Measurements from ENCODE around the gene KHDC1L.

Gene KHDC1L

DNA sequence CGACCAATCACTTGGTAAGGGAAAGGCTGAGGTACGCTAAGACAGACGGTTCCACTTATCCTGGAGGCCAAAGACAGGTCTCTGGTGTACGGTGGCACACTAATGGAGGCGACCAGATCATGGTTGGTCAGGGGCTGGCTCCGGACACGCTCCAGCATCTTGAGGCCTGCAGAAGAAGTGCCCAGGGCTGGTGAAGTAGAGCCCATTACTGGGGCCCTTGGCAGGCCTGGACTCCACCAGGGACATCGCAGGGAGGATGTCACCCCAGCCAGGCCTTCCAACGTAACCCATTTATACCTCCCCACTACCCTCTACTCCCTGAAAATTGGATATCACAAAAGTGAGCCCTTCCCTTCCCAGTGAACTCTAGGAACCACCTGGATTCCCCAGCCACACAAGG lies 16.2 kb downstream of the KHDC1L start:
- WGBS (ENCODE audit: insufficient coverage) = 95% methylated on average over 8 of the region's 9 CpGs
- no peaks in the 10 kb centered on the region for H3K27me3 ChIP-seq (replicated peaks in 2 of 5; ENCODE audit: control insufficient read depth in 4 of 5, insufficient read depth in 5 of 5, low read length in 4 of 5)
- no peaks in the 10 kb centered on the region for H3K36me3 ChIP-seq (ENCODE audit: control insufficient read depth in 4 of 4, insufficient read depth in 4 of 4, low read length in 3 of 4)
- POLR2A ChIA-PET = no interaction called here
- H3K4me1 ChIP-seq (ENCODE audit: control extremely low read depth in 1 of 4, control insufficient read depth in 4 of 4, insufficient read depth in 4 of 4, low read length in 3 of 4) = no peaks in the 10 kb centered on the region
- peaks cover 0 to 1% (median 0%) of the 10 kb centered on the region in 5 experiments for H3K9me3 ChIP-seq (ENCODE audit: control extremely low read depth in 1 of 5, control insufficient read depth in 4 of 5, insufficient read depth in 2 of 5, low read depth in 1 of 5, low read length in 4 of 5)
- CTCF ChIA-PET = no interaction called here
- no peak overlapping the region for H3K27ac ChIP-seq (ENCODE audit: insufficient read depth in 1 of 2, low read depth in 1 of 2, low read length in 2 of 2, poor library complexity in 1 of 2, severe bottlenecking in 2 of 2)
- DNase-seq = no peak
- no peak overlapping the region for H3K4me3 ChIP-seq (ENCODE audit: control insufficient read depth in 1 of 7, extremely low read depth in 1 of 7, insufficient read depth in 4 of 7, low read depth in 2 of 7, low read length in 6 of 7)

GRCh38 chr6:73207221-73207837 lies 18.0 kb downstream of the KHDC1L start:
- ChIA-PET POLR2A (no interaction called here), CTCF (no interaction called here)
- H3K36me3 ChIP-seq (ENCODE audit: control insufficient read depth in 4 of 4, insufficient read depth in 4 of 4, low read length in 3 of 4) = no peaks in the 10 kb centered on the region
- peaks cover 0 to 1% (median 0%) of the 10 kb centered on the region in 5 experiments for H3K9me3 ChIP-seq (ENCODE audit: control extremely low read depth in 1 of 5, control insufficient read depth in 4 of 5, insufficient read depth in 2 of 5, low read depth in 1 of 5, low read length in 4 of 5)
- no peaks in the 10 kb centered on the region for H3K27me3 ChIP-seq (replicated peaks in 2 of 5; ENCODE audit: control insufficient read depth in 4 of 5, insufficient read depth in 5 of 5, low read length in 4 of 5)
- H3K4me3 ChIP-seq (ENCODE audit: control insufficient read depth in 1 of 7, extremely low read depth in 1 of 7, insufficient read depth in 4 of 7, low read depth in 2 of 7, low read length in 6 of 7) = no peak overlapping the region
- H3K4me1 ChIP-seq (ENCODE audit: control extremely low read depth in 1 of 4, control insufficient read depth in 4 of 4, insufficient read depth in 4 of 4, low read length in 3 of 4) = no peaks in the 10 kb centered on the region
- 94% methylated on average over 2 of the region's 3 CpGs for WGBS (ENCODE audit: insufficient coverage)
- DNase-seq = no peak
- H3K27ac ChIP-seq (ENCODE audit: insufficient read depth in 1 of 2, low read depth in 1 of 2, low read length in 2 of 2, poor library complexity in 1 of 2, severe bottlenecking in 2 of 2) = no peak overlapping the region

DNA sequence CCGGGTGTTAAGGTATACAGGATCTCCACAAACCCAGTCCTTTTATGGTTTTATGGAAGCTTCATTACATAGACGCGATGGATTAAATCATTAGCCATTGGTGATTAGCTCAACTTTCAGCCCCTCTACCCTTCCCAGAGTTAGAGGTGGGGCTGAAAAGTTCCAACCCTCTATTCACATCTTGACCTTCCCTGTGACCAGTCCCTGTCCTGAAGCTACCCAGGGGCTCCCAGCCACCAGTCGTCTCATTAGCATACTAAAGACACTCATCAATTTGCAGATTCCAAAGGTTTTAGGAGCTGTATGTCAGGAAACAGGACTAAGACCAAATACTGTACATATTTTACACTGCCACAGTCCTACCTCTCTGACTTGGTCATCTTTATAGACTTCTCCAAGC lies 21.0 kb downstream of the KHDC1L start:
- POLR2A ChIA-PET = no interaction called here
- DNase-seq = no peak
- CTCF ChIA-PET = interaction anchor here (1.3 kb wide), 1 partner anchor 10 kb away, joined by 3 read pairs; no protein-coding TSS in a partner anchor
- no peak overlapping the region for H3K4me3 ChIP-seq (ENCODE audit: control insufficient read depth in 1 of 7, extremely low read depth in 1 of 7, insufficient read depth in 4 of 7, low read depth in 2 of 7, low read length in 6 of 7)
- H3K4me1 ChIP-seq (ENCODE audit: control extremely low read depth in 1 of 4, control insufficient read depth in 4 of 4, insufficient read depth in 4 of 4, low read length in 3 of 4) = no peaks in the 10 kb centered on the region
- 92% methylated on average over 2 of the region's 4 CpGs for WGBS (ENCODE audit: insufficient coverage)
- no peaks in the 10 kb centered on the region for H3K27me3 ChIP-seq (replicated peaks in 2 of 5; ENCODE audit: control insufficient read depth in 4 of 5, insufficient read depth in 5 of 5, low read length in 4 of 5)
- H3K36me3 ChIP-seq (ENCODE audit: control insufficient read depth in 4 of 4, insufficient read depth in 4 of 4, low read length in 3 of 4) = no peaks in the 10 kb centered on the region
- H3K27ac ChIP-seq (ENCODE audit: insufficient read depth in 1 of 2, low read depth in 1 of 2, low read length in 2 of 2, poor library complexity in 1 of 2, severe bottlenecking in 2 of 2) = no peak overlapping the region
- peaks cover 0 to 1% (median 0%) of the 10 kb centered on the region in 5 experiments for H3K9me3 ChIP-seq (ENCODE audit: control extremely low read depth in 1 of 5, control insufficient read depth in 4 of 5, insufficient read depth in 2 of 5, low read depth in 1 of 5, low read length in 4 of 5)

DNA sequence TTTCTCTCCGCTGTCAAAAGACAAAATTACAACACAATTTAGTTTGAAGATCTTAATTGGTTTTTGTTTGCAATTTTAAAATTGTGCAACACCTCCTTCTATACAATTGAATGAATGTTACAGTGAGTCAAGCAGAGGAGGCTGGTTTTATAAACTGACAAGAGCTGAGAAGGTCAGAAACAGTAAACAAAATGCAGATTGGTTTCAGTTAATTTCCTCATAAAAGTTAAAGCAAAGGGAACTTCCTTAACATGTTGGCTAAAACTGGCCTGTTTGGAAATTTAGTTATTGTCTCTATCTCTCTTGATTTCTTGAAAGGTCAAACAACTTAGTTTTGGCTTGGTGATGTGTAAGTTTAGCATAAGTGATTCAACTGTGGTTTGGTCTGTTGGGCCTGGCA lies 22.2 kb downstream of the KHDC1L start:
- no peak for DNase-seq
- WGBS (ENCODE audit: insufficient coverage) = no CpG with 5 or more reads among the region's 1 CpG
- no peaks in the 10 kb centered on the region for H3K36me3 ChIP-seq (ENCODE audit: control insufficient read depth in 4 of 4, insufficient read depth in 4 of 4, low read length in 3 of 4)
- POLR2A ChIA-PET = no interaction called here
- no peaks in the 10 kb centered on the region for H3K4me1 ChIP-seq (ENCODE audit: control extremely low read depth in 1 of 4, control insufficient read depth in 4 of 4, insufficient read depth in 4 of 4, low read length in 3 of 4)
- CTCF ChIA-PET = interaction anchor here (1.3 kb wide), 1 partner anchor 11 kb away, joined by 3 read pairs; no protein-coding TSS in a partner anchor
- H3K27me3 ChIP-seq (replicated peaks in 2 of 5; ENCODE audit: control insufficient read depth in 4 of 5, insufficient read depth in 5 of 5, low read length in 4 of 5) = no peaks in the 10 kb centered on the region
- H3K9me3 ChIP-seq (ENCODE audit: control extremely low read depth in 1 of 5, control insufficient read depth in 4 of 5, insufficient read depth in 2 of 5, low read depth in 1 of 5, low read length in 4 of 5) = peaks cover 0 to 1% (median 0%) of the 10 kb centered on the region in 5 experiments
- H3K27ac ChIP-seq (ENCODE audit: insufficient read depth in 1 of 2, low read depth in 1 of 2, low read length in 2 of 2, poor library complexity in 1 of 2, severe bottlenecking in 2 of 2) = no peak overlapping the region
- no peak overlapping the region for H3K4me3 ChIP-seq (ENCODE audit: control insufficient read depth in 1 of 7, extremely low read depth in 1 of 7, insufficient read depth in 4 of 7, low read depth in 2 of 7, low read length in 6 of 7)

DNA sequence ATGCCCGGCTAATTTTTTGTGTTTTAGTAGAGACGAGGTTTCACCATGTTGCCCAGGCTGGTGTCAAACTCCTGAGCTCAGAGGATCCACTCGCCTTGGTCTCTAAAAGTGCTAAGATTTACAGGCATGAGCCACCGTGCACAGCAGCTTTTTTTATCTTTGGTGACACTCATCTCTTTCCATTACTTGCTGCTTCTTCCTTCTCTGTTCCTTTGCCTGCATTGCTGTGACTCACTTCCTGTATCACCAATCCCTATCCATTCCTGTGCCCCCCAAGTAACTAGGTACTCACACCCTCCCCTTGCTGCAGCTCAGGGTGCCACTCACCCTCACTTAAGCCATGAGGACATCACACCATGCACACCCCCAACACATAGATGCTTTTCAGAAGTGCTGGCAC lies 24.6 kb downstream of the KHDC1L start:
- Histone ChIP-seq H3K9me3 (ENCODE audit: control extremely low read depth in 1 of 5, control insufficient read depth in 4 of 5, insufficient read depth in 2 of 5, low read depth in 1 of 5, low read length in 4 of 5) (no peaks in the 10 kb centered on the region), H3K27ac (ENCODE audit: insufficient read depth in 1 of 2, low read depth in 1 of 2, low read length in 2 of 2, poor library complexity in 1 of 2, severe bottlenecking in 2 of 2) (no peak overlapping the region), H3K4me1 (ENCODE audit: control extremely low read depth in 1 of 4, control insufficient read depth in 4 of 4, insufficient read depth in 4 of 4, low read length in 3 of 4) (no peaks in the 10 kb centered on the region), H3K4me3 (ENCODE audit: control insufficient read depth in 1 of 7, extremely low read depth in 1 of 7, insufficient read depth in 4 of 7, low read depth in 2 of 7, low read length in 6 of 7) (no peak overlapping the region), H3K36me3 (ENCODE audit: control insufficient read depth in 4 of 4, insufficient read depth in 4 of 4, low read length in 3 of 4) (peaks cover 0 to 11% (median 2%) of the 10 kb centered on the region in 4 experiments), H3K27me3 (replicated peaks in 2 of 5; ENCODE audit: control insufficient read depth in 4 of 5, insufficient read depth in 5 of 5, low read length in 4 of 5) (no peaks in the 10 kb centered on the region)
- peak in 2 of 3 donors; percentile 2 to 4 for DNase-seq
- ChIA-PET POLR2A (no interaction called here), CTCF (no interaction called here)
- 69% methylated on average over 4 of the region's 4 CpGs for WGBS (ENCODE audit: insufficient coverage)

DNA sequence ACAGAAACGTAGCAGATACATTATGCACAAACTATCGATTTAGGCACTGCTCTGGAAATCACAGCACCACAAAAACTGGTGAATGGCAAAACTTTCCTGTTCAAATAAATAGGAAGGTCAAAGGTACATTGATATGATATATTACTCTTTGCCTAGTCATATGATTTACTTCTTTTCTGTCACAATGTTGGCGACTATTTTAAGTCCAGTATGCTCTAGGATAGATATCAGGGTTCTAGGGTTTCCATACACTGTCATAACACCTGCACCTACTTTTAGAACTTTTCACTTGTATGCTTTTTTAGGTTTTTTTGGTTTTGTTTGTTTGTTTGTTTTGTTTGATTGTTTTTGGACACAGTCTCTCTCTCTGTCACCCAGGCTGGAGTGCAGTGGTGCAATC lies 25.0 kb downstream of the KHDC1L start:
- Histone ChIP-seq H3K36me3 (ENCODE audit: control insufficient read depth in 4 of 4, insufficient read depth in 4 of 4, low read length in 3 of 4) (peaks cover 0 to 12% (median 3%) of the 10 kb centered on the region in 4 experiments), H3K27me3 (replicated peaks in 2 of 5; ENCODE audit: control insufficient read depth in 4 of 5, insufficient read depth in 5 of 5, low read length in 4 of 5) (no peaks in the 10 kb centered on the region), H3K9me3 (ENCODE audit: control extremely low read depth in 1 of 5, control insufficient read depth in 4 of 5, insufficient read depth in 2 of 5, low read depth in 1 of 5, low read length in 4 of 5) (no peaks in the 10 kb centered on the region), H3K4me1 (ENCODE audit: control extremely low read depth in 1 of 4, control insufficient read depth in 4 of 4, insufficient read depth in 4 of 4, low read length in 3 of 4) (no peaks in the 10 kb centered on the region), H3K27ac (ENCODE audit: insufficient read depth in 1 of 2, low read depth in 1 of 2, low read length in 2 of 2, poor library complexity in 1 of 2, severe bottlenecking in 2 of 2) (no peak overlapping the region), H3K4me3 (ENCODE audit: control insufficient read depth in 1 of 7, extremely low read depth in 1 of 7, insufficient read depth in 4 of 7, low read depth in 2 of 7, low read length in 6 of 7) (no peak overlapping the region)
- ChIA-PET POLR2A (no interaction called here), CTCF (no interaction called here)
- WGBS (ENCODE audit: insufficient coverage) = 100% methylated on average over 1 of the region's 3 CpGs
- DNase-seq = no peak

- WGBS (ENCODE audit: insufficient coverage) = 100% methylated on average over 7 of the region's 7 CpGs
- CTCF ChIA-PET = no interaction called here
- H3K4me3 ChIP-seq (ENCODE audit: control insufficient read depth in 1 of 7, extremely low read depth in 1 of 7, insufficient read depth in 4 of 7, low read depth in 2 of 7, low read length in 6 of 7) = no peak overlapping the region
Observed at GRCh38 chr6:73194744-73195143, 30.6 kb downstream of the KHDC1L start.

More at GRCh38 chr6:73194744-73195143, 30.6 kb downstream of the KHDC1L start:
- no peaks in the 10 kb centered on the region for H3K9me3 ChIP-seq (ENCODE audit: control extremely low read depth in 1 of 5, control insufficient read depth in 4 of 5, insufficient read depth in 2 of 5, low read depth in 1 of 5, low read length in 4 of 5)
- H3K36me3 ChIP-seq (ENCODE audit: control insufficient read depth in 4 of 4, insufficient read depth in 4 of 4, low read length in 3 of 4) = peaks cover 0 to 28% (median 12%) of the 10 kb centered on the region in 4 experiments
- no peaks in the 10 kb centered on the region for H3K4me1 ChIP-seq (ENCODE audit: control extremely low read depth in 1 of 4, control insufficient read depth in 4 of 4, insufficient read depth in 4 of 4, low read length in 3 of 4)
- POLR2A ChIA-PET = no interaction called here
- H3K27me3 ChIP-seq (replicated peaks in 2 of 5; ENCODE audit: control insufficient read depth in 4 of 5, insufficient read depth in 5 of 5, low read length in 4 of 5) = no peaks in the 10 kb centered on the region
- no peak for DNase-seq
- H3K27ac ChIP-seq (ENCODE audit: insufficient read depth in 1 of 2, low read depth in 1 of 2, low read length in 2 of 2, poor library complexity in 1 of 2, severe bottlenecking in 2 of 2) = no peak overlapping the region
